HG03442 (cell line): ENCODE measurements around the gene TARBP1.

Experiments used
- ATAC-seq: cut with Tn5 transposase; IDR thresholded peaks from one replicate; pipeline ENCODE4 v1.9.1; 2021; ENCODE audit warnings: mild to moderate bottlenecking, moderate library complexity; ENCODE audit not compliant: unreplicated experiment

The TARBP1 gene

GRCh38 chr1:234484991-234485739 lies 6.2 kb upstream of the TARBP1 start:
- no peak for ATAC-seq

- ATAC-seq = no peak
Measured at GRCh38 chr1:234484218-234484617, 5.2 kb upstream of the TARBP1 start.

- ATAC-seq = no peak
Measured at GRCh38 chr1:234481771-234482170, 2.8 kb upstream of the TARBP1 start.

- ATAC-seq = no peak
Measured at GRCh38 chr1:234479866-234480265, 887 bp upstream of the TARBP1 start.

DNA sequence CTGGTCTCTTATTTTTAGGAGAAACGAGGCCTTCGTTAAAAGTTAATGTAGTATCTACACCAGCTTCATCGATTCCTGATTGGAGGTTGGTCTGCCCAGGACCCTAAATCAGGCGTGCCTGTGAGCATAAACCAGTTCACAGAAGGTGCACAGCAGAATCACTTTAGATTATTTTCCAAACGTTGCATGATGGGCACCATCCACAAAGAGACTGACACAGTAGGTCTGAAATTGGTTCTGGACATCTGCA lies 256 bp upstream of the TARBP1 start:
- ATAC-seq = no peak

GRCh38 chr1:234478152-234478480 lies 863 bp downstream of the TARBP1 start:
- ATAC-seq = peak; percentile 56

DNA sequence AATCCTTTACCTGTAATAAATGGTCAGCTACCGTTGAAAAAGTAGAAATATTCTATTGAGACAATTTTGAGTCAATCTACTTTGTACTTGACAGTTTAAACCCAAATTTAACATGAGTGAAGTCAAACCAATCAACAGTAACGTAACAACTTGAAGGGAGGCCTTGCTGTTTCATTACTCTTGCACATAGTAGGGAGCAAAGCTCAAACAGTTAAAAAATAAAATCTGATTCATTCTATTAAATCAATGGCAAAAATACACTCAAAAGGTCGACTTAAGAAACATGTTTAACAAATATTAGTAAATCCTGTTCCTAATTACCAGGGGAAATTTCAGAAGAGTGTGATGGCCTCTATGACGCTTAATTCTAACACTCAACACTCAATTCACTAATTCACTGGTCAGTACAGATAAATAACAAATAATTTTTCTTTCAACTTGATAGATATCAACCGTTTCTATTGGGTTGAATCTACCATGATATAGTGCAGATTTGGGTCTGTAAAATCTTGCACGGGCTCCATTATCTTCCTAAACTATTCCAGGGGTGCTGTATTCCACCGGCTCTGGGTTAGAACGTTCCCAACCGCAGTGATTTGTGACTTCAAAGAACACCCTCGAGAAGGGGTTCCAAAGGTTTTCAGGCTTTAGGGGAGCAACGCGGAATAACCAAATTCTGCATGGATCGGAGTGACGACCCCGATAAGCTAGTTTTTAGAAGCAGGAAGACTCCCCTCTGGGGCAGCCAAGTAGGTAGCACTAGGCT lies 1.4 kb downstream of the TARBP1 start:
- no peak for ATAC-seq

DNA sequence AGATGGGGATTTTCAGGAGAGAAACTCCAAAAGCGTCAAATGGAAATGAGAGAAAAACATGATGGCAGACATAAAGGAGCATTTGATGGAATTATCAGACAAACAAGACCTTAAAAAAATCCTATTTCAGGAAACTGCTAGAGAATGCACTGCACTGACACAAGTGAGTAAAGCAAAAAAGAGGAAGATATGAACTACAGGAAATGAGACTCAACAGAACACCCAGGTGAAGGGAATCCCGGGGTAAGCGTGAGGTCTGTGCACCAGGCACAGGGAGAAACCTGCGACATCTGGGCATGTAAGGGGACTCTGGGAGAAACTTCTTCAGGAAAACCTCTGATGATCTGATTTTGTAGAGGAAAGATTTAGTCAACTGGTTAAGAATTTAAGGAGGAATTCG lies 2.8 kb downstream of the TARBP1 start:
- ATAC-seq = no peak

DNA sequence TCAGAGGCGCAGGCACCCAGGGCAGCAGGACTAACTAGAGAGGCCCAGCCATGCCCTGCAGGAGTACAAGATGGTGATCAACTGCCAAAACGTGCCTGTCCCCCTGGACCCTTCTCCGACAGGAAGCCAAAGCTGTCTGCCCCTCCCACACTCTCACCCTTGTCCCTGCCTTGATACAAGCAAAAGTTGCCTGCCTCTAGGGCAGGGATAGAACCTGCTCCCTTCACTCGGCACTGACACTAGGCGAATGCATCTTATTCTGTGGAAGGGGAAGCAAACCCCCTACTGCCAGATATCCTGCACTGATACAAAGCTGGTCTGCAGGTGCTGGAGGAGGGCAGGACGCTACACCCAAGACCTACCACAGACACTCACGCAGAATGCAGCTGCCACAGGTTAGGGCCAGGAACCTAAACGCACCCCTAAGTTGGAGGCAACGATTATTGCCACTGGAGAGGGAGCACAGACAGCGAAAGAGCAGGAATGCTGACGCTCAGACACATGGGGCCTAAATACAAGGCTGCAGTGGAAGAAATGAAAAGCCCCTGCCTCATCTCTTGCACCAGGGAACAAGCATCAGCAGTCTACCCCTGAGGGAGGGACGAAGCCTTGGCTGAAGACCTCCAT lies 3.7 kb downstream of the TARBP1 start:
- ATAC-seq = no peak

DNA sequence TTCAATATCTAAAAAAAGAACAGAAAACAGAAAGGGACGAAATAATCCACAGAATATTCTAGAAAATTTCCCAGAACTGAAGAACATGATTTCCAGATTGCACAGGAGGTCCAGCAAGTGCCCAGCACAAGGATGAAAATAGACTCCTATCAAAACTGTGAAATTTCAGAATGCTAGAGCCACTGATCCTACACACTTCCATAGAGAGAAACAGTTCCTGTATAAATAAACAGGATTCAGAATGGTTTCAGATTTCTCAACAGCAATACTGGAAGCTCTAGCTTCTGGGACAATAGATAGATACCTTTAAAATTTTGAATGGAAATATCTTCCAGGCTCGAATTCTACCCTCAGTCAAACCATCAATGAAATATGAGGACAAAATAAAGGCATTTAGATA lies 4.6 kb downstream of the TARBP1 start:
- no peak for ATAC-seq

- no peak for ATAC-seq
Measured at GRCh38 chr1:234473118-234473517, 5.9 kb downstream of the TARBP1 start.

GRCh38 chr1:234469376-234469775 lies 9.6 kb downstream of the TARBP1 start:
- ATAC-seq = no peak

GRCh38 chr1:234468580-234468979 lies 10.4 kb downstream of the TARBP1 start:
- no peak for ATAC-seq

- no peak for ATAC-seq
Measured at GRCh38 chr1:234467821-234468220, 11.2 kb downstream of the TARBP1 start.

- ATAC-seq = no peak
Measured at GRCh38 chr1:234466945-234467344, 12.0 kb downstream of the TARBP1 start.

- no peak for ATAC-seq
Measured at GRCh38 chr1:234463749-234464148, 15.2 kb downstream of the TARBP1 start.

- no peak for ATAC-seq
Measured at GRCh38 chr1:234460652-234461051, 18.3 kb downstream of the TARBP1 start.

- no peak for ATAC-seq
Measured at GRCh38 chr1:234458352-234459017, 20.5 kb downstream of the TARBP1 start.

DNA sequence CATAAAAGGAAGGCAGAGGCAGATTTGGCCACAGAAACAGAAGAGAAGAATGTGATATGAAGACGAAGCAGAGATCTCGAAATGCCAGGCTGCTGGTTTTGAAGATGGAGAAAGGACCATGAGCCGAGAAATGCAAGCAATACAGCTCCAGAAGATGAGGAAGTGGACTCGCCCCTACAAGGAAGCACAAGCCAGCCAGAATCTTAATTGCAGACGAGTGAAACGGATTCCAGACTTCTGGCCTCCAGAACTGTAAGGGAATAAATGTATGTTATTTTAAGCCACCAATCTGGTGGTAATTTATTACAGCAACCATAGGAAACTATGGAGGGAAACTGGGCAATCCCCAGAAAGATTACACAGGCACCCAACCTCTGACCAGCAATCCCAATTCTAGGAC lies 24.1 kb downstream of the TARBP1 start:
- no peak for ATAC-seq

DNA sequence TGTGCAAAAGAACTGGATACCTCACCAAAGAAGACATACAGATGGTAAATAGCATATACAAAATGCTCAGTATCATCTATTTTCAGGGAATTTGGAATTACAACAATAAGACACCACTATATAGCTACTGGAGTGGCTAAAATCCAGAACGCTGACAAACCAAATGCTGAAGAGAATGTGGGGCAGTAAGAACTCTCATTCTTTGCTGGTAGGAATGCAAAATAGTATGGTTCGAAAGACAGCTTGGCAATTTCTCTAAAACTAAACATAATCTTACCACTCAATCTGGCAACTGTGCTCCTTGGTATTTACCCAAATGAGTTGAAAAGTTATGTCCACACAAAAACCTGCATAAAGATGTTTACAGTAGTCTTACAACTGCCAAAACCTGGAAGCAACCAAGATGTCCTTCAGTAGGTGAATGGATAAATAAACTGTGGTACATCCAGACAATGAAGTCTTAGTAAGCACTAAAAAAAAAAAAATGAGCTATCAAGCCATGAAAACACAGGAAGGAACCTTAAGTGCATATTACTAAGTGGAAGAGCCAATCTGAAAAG lies 26.5 kb downstream of the TARBP1 start:
- no peak for ATAC-seq

DNA sequence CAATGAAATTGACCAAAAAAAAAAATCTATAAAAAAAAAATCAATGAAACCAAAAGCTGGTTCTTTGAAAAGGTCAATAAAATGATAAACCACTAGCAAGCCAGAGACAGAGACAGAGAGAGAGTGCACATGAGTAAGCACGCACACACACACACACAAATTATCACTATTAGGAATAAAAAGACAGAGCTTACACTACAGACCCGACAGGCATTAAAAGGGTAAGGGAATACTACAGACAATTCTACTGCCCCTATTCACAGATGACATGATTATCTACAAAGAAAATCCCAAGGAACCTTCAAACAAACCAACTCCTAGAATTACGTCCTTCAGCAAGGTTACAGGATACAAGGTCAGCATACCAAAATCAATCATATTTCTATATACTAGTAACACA lies 38.6 kb downstream of the TARBP1 start:
- no peak for ATAC-seq

GRCh38 chr1:234438579-234438978 lies 40.4 kb downstream of the TARBP1 start:
- no peak for ATAC-seq
